Small intestine (tissue), 7 donors: ENCODE results near the gene ATF5. TPM values are rescaled to one million over a fixed set of nuclear protein-coding genes. Genes with fewer than 3 reads are reported as not detected.
"Not testable (repeated sequence)": the region's sequence is repeated elsewhere in the genome, so short reads cannot be mapped to it uniquely, and the experiment has no call there.

Experiments used
- DNase-seq, 2 donors: peaks; one replicate each; pipeline versions ENCODE4 v3.0.0 to v3.0.0-alpha.2; 2013
- FAIRE-seq: peaks from 2 replicates; lab custom pipeline; 2012; peaks lifted over from hg19 to GRCh38; lab: Jason Lieb, UNC
- H3K27ac ChIP-seq, 3 donors: one replicate each; pipeline ENCODE4 v1.5.1; 2013; ENCODE audit warnings: low read length in 2 of 3, mild to moderate bottlenecking in 2 of 3, control low read depth in 1 of 3, inconsistent platforms in 1 of 3, low read depth in 1 of 3, moderate library complexity in 1 of 3
- H3K27me3 ChIP-seq, 3 donors: one replicate each; pipeline ENCODE4 v1.6.1; 2013; ENCODE audit warnings: low read length in 3 of 3, inconsistent platforms in 1 of 3; ENCODE audit not compliant: control insufficient read depth in 3 of 3, insufficient read depth in 3 of 3
- H3K36me3 ChIP-seq, 3 donors: one replicate each; pipeline ENCODE4 v1.6.1; 2013; ENCODE audit warnings: low read length in 3 of 3, inconsistent platforms in 1 of 3, low read depth in 1 of 3, mild to moderate bottlenecking in 1 of 3, moderate library complexity in 1 of 3; ENCODE audit not compliant: control insufficient read depth in 3 of 3, insufficient read depth in 2 of 3
- H3K4me1 ChIP-seq, 3 donors: one replicate each; pipeline ENCODE4 v1.6.1; 2013; ENCODE audit warnings: low read length in 2 of 3, inconsistent platforms in 1 of 3, low read depth in 1 of 3, mild to moderate bottlenecking in 1 of 3, moderate library complexity in 1 of 3; ENCODE audit not compliant: control insufficient read depth in 3 of 3, insufficient read depth in 2 of 3
- H3K4me3 ChIP-seq, 3 donors: one replicate each; pipeline ENCODE4 v1.5.1; 2013; ENCODE audit warnings: low read length in 3 of 3, control low read depth in 1 of 3, inconsistent platforms in 1 of 3, low read depth in 1 of 3, mild to moderate bottlenecking in 1 of 3, moderate library complexity in 1 of 3
- H3K9me3 ChIP-seq, 2 donors: one replicate each; pipeline ENCODE4 v1.6.1; 2013; ENCODE audit warnings: low read depth in 1 of 2, low read length in 1 of 2; ENCODE audit not compliant: control insufficient read depth in 2 of 2, insufficient read depth in 1 of 2
- WGBS, 3 donors: extraction: QIAGEN DNeasy Blood & Tissue Kit; methylation state at CpG; one replicate each; pipeline ENCODE4 v1.1.7; 2013; 5-methylcytosine and 5-hydroxymethylcytosine counted together
- polyA plus RNA-seq, 4 donors: library from polyadenylated mRNA; stranded (reverse) in 3 of 4; unstranded in 1 of 4; fragments of 200-250 nt in 3 of 4; fragments of 120-200 nt in 1 of 4; gene quantifications; one replicate each; pipeline versions ENCODE4 v1.2.1 to v1.2.3, GENCODE V29; 2013
- donor health status: healthy with polysubstance abuse.
- donor health status: control.
- donor health status: control.
- donor health status: Bipolar disorder and iron deficiency.
- donor health status: healthy.

ATF5 gene
- polyA plus RNA-seq, 4 donors: 40.2 to 51.7 (median 46.6) TPM

DNA sequence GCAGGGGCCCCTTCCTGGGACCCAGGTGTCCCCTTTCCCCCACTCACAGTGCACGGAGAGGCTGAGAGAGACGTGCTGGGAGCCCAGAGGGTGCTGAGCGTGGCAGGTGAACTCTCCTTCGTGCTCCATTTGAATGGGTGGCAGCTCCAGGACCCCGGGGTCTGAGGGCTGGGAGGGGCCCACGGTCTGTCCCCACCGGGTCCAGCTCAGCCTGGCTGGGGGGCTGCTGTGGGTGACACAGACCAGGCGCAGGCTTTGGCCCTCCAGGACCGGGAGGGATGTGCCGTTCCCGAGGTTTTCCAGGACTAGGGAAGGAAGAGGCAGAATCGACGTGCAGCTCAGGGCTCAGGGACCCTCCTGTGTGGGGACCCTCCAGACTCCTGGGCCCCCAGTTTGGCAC, 29.6 kb downstream of the ATF5 start:
- Histone ChIP-seq H3K4me3 (peak overlapping the region in 1 of 3 donors; percentile 38), H3K4me1 (peaks cover 0 to 36% (median 0%) of the 10 kb centered on the region in 3 donors), H3K27ac (peak overlapping the region in 1 of 3 donors; percentile 74)
- H3K9me3 ChIP-seq, H3K27me3 ChIP-seq, DNase-seq, FAIRE-seq, H3K36me3 ChIP-seq: not testable (repeated sequence)
- 61 to 67% (median 66%) methylated on average over 7 to 13 of the region's 13 CpGs for WGBS, 3 donors

DNA sequence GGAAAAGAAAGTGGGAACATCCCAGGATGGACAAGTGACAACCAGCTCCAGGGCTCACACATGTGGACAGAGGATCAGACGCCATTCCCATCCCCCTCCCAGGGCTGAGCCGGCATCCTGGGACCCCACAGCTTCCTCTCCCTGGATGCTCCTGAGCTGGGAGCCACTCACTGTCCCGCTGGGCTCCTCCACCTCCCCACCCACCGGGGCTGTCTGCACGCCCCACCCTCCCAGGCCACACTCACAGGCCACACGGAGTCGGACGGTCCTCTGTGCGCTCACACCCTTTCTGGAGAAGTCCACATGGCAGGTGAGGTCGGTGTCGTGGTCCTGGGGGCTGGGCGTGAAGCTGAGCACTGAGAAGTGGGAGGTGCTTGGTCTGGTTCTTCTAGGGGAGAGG, 30.9 kb downstream of the ATF5 start:
- not testable (repeated sequence) for H3K9me3 ChIP-seq, H3K36me3 ChIP-seq, H3K4me3 ChIP-seq, H3K27ac ChIP-seq, DNase-seq, FAIRE-seq, H3K27me3 ChIP-seq
- WGBS, 3 donors: 36% methylated on average over 3 of the region's 12 CpGs; no CpG with 5 or more reads in 2 of the 3 donors
- H3K4me1 ChIP-seq: peaks cover 0 to 25% (median 0%) of the 10 kb centered on the region in 3 donors

DNA sequence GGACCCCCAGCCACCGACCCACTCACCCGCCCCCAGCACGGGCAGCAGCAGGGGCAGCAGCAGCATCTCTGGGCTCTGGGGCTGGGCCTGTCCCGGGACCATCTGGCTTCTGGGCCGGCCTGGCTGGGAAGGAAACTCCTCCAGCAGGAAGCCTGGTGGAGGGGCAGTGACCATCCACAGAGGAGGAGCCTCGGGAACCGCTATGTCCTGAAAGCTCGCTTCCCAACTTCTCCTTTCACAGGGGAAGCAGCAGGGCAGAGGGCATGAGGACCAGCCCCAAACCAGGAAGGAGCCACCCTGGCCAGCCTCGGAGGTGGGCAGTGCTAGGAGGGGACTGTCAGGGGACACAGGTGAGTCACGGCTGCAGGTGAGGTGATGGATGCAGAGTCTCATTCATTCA, 32.0 kb downstream of the ATF5 start, which contains the start of gene SIGLEC11:
Gene SIGLEC11 (minus strand): TSS at position 193 of the 400 bp plus-strand sequence. CDS start 91 bp downstream, at position 102.
- FAIRE-seq, H3K9me3 ChIP-seq, H3K4me3 ChIP-seq, H3K36me3 ChIP-seq, DNase-seq, H3K27me3 ChIP-seq, H3K27ac ChIP-seq: not testable (repeated sequence)
- peaks cover 0 to 18% (median 0%) of the 10 kb centered on the region in 3 donors for H3K4me1 ChIP-seq
- 65 to 78% (median 71%) methylated on average over 4 to 5 of the region's 10 CpGs for WGBS, 3 donors

DNA sequence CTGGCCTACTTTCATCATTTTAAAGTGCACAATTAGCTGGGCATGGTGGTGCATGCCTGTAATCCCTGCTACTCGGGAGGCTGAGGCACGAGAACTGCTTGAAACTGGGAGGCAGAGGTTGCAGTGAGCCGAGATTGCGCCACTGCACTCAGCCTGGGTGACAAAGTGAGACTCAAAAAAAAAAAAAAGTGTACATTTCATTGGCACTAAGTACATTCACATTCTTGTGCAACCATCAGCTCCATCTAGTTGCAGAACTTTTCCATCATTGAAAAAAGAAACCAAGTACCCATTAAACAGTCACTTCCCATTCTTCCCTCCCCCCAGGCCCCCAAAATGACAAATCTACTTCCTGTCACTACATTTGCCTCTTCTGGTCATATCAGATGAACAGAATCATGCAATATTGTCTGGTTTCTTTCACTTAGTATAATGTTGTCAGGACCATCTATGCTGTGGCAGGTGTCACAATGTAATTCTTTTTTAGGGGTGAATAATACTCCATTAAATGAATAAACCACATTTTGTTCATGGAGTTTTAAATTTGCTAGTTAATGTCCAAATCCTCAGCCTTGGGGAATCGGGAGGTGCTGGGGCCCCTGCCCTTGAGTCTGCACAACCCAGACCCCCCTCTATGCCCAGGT, 39.4 kb downstream of the ATF5 start:
- Histone ChIP-seq H3K4me3 (no peak overlapping the region), H3K36me3 (peaks cover 0 to 8% (median 0%) of the 10 kb centered on the region in 3 donors), H3K27ac (no peak overlapping the region), H3K9me3 (no peaks in the 10 kb centered on the region), H3K27me3 (no peaks in the 10 kb centered on the region), H3K4me1 (peaks cover 0 to 5% (median 0%) of the 10 kb centered on the region in 3 donors)
- no peak for FAIRE-seq
- no peak for DNase-seq
- 66 to 80% (median 68%) methylated on average over 5 of the region's 5 CpGs for WGBS, 3 donors

DNA sequence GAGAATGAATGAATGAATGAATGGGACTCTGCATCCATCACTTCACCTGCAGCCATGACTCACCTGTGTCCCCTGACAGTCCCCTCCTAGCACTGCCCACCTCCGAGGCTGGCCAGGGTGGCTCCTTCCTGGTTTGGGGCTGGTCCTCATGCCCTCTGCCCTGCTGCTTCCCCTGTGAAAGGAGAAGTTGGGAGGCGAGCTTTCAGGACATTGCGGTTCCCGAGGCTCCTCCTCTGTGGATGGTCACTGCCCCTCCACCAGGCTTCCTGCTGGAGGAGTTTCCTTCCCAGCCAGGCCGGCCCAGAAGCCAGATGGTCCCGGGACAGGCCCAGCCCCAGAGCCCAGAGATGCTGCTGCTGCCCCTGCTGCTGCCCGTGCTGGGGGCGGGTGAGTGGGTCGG, 40.4 kb downstream of the ATF5 start:
- DNase-seq, H3K9me3 ChIP-seq, H3K27me3 ChIP-seq, H3K4me3 ChIP-seq, FAIRE-seq, H3K4me1 ChIP-seq, H3K27ac ChIP-seq: not testable (repeated sequence)
- WGBS, 3 donors: 16 to 27% (median 22%) methylated on average over 4 of the region's 9 CpGs
- peaks cover 0 to 12% (median 0%) of the 10 kb centered on the region in 3 donors for H3K36me3 ChIP-seq

DNA sequence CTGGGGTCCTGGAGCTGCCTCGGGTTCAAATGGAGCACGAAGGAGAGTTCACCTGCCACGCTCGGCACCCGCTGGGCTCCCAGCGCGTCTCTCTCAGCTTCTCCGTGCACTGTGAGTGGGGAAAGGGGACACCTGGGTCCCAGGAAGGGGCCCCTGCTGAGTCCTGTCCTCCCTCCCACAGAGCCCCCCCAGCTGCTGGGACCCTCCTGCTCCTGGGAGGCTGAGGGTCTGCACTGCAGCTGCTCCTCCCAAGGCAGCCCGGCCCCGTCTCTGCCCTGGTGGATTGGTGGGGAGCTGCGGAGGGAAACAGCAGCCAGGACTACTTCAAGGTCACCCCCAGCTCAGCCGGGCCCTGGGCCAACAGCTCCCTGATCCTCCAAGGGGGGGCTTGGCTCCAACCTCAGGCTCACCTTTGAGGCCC, 43.0 kb downstream of the ATF5 start:
- H3K36me3 ChIP-seq: peaks cover 0 to 30% (median 2%) of the 10 kb centered on the region in 3 donors
- no peak overlapping the region for H3K27ac ChIP-seq
- no peaks in the 10 kb centered on the region for H3K9me3 ChIP-seq
- peaks cover 0 to 13% (median 0%) of the 10 kb centered on the region in 3 donors for H3K4me1 ChIP-seq
- DNase-seq: no peak
- WGBS, 3 donors: 49 to 67% (median 57%) methylated on average over 12 of the region's 12 CpGs
- H3K4me3 ChIP-seq: no peak overlapping the region
- no peak for FAIRE-seq
- H3K27me3 ChIP-seq: no peaks in the 10 kb centered on the region

DNA sequence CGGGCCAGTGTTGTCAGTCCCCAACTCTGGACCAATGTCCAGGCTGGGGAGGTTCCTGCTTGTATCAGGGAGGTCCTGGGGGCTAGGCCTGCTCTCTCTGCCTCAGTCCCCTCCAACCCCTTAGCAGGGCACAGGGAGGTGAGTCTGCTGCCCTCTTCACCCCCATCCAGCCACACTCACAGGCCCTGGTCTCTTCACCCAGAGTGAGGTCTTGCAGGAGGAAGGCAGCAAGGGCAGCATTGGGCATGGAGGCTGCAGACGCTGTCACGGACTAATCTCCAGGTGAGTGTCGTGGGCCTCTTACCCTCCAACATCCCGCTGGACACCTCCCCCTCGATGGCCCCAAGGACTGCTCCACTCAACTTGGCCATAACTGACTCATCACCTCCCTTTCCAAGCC, 43.8 kb downstream of the ATF5 start:
- DNase-seq: no peak
- H3K27ac ChIP-seq: no peak overlapping the region
- WGBS, 3 donors: 75 to 88% (median 81%) methylated on average over 6 of the region's 6 CpGs

DNA sequence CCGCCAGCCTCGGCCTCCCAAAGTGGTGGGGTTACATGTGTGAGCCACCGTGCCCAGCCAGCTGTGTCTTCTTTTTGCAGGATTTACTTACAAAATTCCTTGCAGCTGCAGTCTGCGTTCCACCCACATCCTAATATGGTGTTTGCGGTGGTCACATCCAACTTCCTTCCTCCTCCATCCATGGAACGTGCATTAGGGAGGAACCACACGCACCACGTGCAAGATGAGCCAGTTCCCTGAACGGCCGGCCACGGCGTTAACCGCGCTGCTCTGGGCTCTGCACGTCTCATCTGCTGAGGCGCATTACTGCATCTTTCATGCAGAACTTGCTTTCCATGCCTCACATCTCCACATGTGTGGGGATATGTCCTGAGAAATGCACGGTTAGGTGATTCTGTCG, 45.0 kb downstream of the ATF5 start:
- H3K4me3 ChIP-seq: no peak overlapping the region
- DNase-seq: no peak
- H3K36me3 ChIP-seq: peaks cover 5 to 50% (median 9%) of the 10 kb centered on the region in 3 donors
- H3K27ac ChIP-seq: no peak overlapping the region
- H3K9me3 ChIP-seq: no peaks in the 10 kb centered on the region
- H3K4me1 ChIP-seq: peaks cover 0 to 22% (median 0%) of the 10 kb centered on the region in 3 donors
- no peak for FAIRE-seq
- WGBS, 3 donors: 86 to 93% (median 86%) methylated on average over 18 of the region's 18 CpGs
- no peaks in the 10 kb centered on the region for H3K27me3 ChIP-seq

More for the DNA sequence above, 43.8 kb downstream of the ATF5 start:
- peaks cover 2 to 38% (median 3%) of the 10 kb centered on the region in 3 donors for H3K36me3 ChIP-seq
- FAIRE-seq: no peak
- no peaks in the 10 kb centered on the region for H3K9me3 ChIP-seq
- no peak overlapping the region for H3K4me3 ChIP-seq
- H3K4me1 ChIP-seq: peaks cover 0 to 21% (median 0%) of the 10 kb centered on the region in 3 donors
- no peaks in the 10 kb centered on the region for H3K27me3 ChIP-seq
